ENCODE measurements around the gene ARMH3. TPM values are rescaled to one million over a fixed set of nuclear protein-coding genes. Genes with fewer than 3 reads are reported as not detected.
A peak's percentile ranks its signal among the peaks of the same experiment; 100 is the strongest.

The ARMH3 gene
- total RNA-seq, 1 donor from 2014 or later, result 48.1 TPM

GRCh38 chr10:101840741-101841453 is 215.1 kb downstream of the ARMH3 start:
- H3K27ac Mint-ChIP-seq (ENCODE audit: unreplicated experiment), result peak overlapping the region; percentile 68
- H3K9me3 Mint-ChIP-seq (ENCODE audit: unreplicated experiment), result peaks cover 14% of the 10 kb centered on the region
- TF ChIP-seq CTCF (IDR thresholded peaks at IDR 0.05; ENCODE audit: partially characterized antibody, unreplicated experiment), result peak; percentile 95
- DNase-seq, result peak; percentile 93
- H3K4me3 Mint-ChIP-seq (ENCODE audit: unreplicated experiment), result peak overlapping the region; percentile 78
- peaks cover 57% of the 10 kb centered on the region for H3K4me1 Mint-ChIP-seq (ENCODE audit: low read depth, unreplicated experiment)
- H3K27me3 Mint-ChIP-seq (ENCODE audit: unreplicated experiment), result peaks cover 16% of the 10 kb centered on the region
- H3K36me3 Mint-ChIP-seq (ENCODE audit: unreplicated experiment), result no peaks in the 10 kb centered on the region

- peaks cover 16% of the 10 kb centered on the region for H3K27me3 Mint-ChIP-seq (ENCODE audit: unreplicated experiment)
Measured at GRCh38 chr10:101840102-101840684, 215.8 kb downstream of the ARMH3 start.

GRCh38 chr10:101839416-101840063 is 216.4 kb downstream of the ARMH3 start:
- peak overlapping the region; percentile 88 for H3K4me3 Mint-ChIP-seq (ENCODE audit: unreplicated experiment)
- H3K27me3 Mint-ChIP-seq (ENCODE audit: unreplicated experiment), result peaks cover 20% of the 10 kb centered on the region
- H3K36me3 Mint-ChIP-seq (ENCODE audit: unreplicated experiment), result no peaks in the 10 kb centered on the region
- H3K9me3 Mint-ChIP-seq (ENCODE audit: unreplicated experiment), result peaks cover 16% of the 10 kb centered on the region
- TF ChIP-seq CTCF (IDR thresholded peaks at IDR 0.05; ENCODE audit: partially characterized antibody, unreplicated experiment), result no peak
- H3K4me1 Mint-ChIP-seq (ENCODE audit: low read depth, unreplicated experiment), result peaks cover 66% of the 10 kb centered on the region
- peak; percentile 75 for DNase-seq
- H3K27ac Mint-ChIP-seq (ENCODE audit: unreplicated experiment), result peak overlapping the region; percentile 6

More at GRCh38 chr10:101840102-101840684, 215.8 kb downstream of the ARMH3 start:
- DNase-seq, result no peak
- Mint-ChIP-seq H3K9me3 (ENCODE audit: unreplicated experiment) (peaks cover 14% of the 10 kb centered on the region), H3K36me3 (ENCODE audit: unreplicated experiment) (no peaks in the 10 kb centered on the region), H3K4me1 (ENCODE audit: low read depth, unreplicated experiment) (peaks cover 60% of the 10 kb centered on the region), H3K4me3 (ENCODE audit: unreplicated experiment) (peak overlapping the region; percentile 75), H3K27ac (ENCODE audit: unreplicated experiment) (peak overlapping the region; percentile 68)
- no peak for TF ChIP-seq CTCF (IDR thresholded peaks at IDR 0.05; ENCODE audit: partially characterized antibody, unreplicated experiment)

GRCh38 chr10:101839002-101839401 is 217.0 kb downstream of the ARMH3 start:
- DNase-seq, result no peak
- H3K4me1 Mint-ChIP-seq (ENCODE audit: low read depth, unreplicated experiment), result peaks cover 62% of the 10 kb centered on the region
- peak overlapping the region; percentile 88 for H3K4me3 Mint-ChIP-seq (ENCODE audit: unreplicated experiment)
- H3K9me3 Mint-ChIP-seq (ENCODE audit: unreplicated experiment), result peaks cover 17% of the 10 kb centered on the region
- TF ChIP-seq CTCF (IDR thresholded peaks at IDR 0.05; ENCODE audit: partially characterized antibody, unreplicated experiment), result no peak
- no peaks in the 10 kb centered on the region for H3K36me3 Mint-ChIP-seq (ENCODE audit: unreplicated experiment)
- H3K27ac Mint-ChIP-seq (ENCODE audit: unreplicated experiment), result peak overlapping the region; percentile 6
- peaks cover 17% of the 10 kb centered on the region for H3K27me3 Mint-ChIP-seq (ENCODE audit: unreplicated experiment)
